Effector memory CD4-positive, alpha-beta T cell (primary cell): ENCODE measurements around the gene ABCD3.
"Not testable (repeated sequence)": the region's sequence is repeated elsewhere in the genome, so short reads cannot be mapped to it uniquely, and the experiment has no call there.

ENCODE experiments used
- DNase-seq, 3 donors: peaks; one replicate each; pipeline ENCODE4 v3.0.0-alpha.2; 2020
- H3K27ac ChIP-seq: 2 replicates; pipeline ENCODE4 v1.7.0; 2013; ENCODE audit warnings: mild to moderate bottlenecking, low read length, moderate library complexity; ENCODE audit not compliant: insufficient read depth, poor library complexity, severe bottlenecking
- H3K27me3 ChIP-seq: replicated peaks from 2 replicates; pipeline ENCODE4 v1.7.0; 2013; ENCODE audit warnings: mild to moderate bottlenecking, low read length; ENCODE audit not compliant: insufficient read depth, control insufficient read depth, poor library complexity, severe bottlenecking
- H3K36me3 ChIP-seq: 2 replicates; pipeline ENCODE4 v1.7.0; 2013; ENCODE audit warnings: mild to moderate bottlenecking, low read length, moderate library complexity; ENCODE audit not compliant: control insufficient read depth, insufficient read depth
- H3K4me1 ChIP-seq: 2 replicates; pipeline ENCODE4 v1.7.0; 2013; ENCODE audit warnings: low read length, mild to moderate bottlenecking; ENCODE audit not compliant: control insufficient read depth, insufficient read depth, poor library complexity, severe bottlenecking
- H3K4me3 ChIP-seq: 2 replicates; pipeline ENCODE4 v1.7.0; 2013; ENCODE audit warnings: low read length, low read depth, mild to moderate bottlenecking; ENCODE audit not compliant: insufficient read depth, poor library complexity, severe bottlenecking
- H3K9me3 ChIP-seq: 2 replicates; pipeline ENCODE4 v1.7.0; 2013; ENCODE audit warnings: mild to moderate bottlenecking, low read length, moderate library complexity; ENCODE audit not compliant: control insufficient read depth

The ABCD3 gene

DNA sequence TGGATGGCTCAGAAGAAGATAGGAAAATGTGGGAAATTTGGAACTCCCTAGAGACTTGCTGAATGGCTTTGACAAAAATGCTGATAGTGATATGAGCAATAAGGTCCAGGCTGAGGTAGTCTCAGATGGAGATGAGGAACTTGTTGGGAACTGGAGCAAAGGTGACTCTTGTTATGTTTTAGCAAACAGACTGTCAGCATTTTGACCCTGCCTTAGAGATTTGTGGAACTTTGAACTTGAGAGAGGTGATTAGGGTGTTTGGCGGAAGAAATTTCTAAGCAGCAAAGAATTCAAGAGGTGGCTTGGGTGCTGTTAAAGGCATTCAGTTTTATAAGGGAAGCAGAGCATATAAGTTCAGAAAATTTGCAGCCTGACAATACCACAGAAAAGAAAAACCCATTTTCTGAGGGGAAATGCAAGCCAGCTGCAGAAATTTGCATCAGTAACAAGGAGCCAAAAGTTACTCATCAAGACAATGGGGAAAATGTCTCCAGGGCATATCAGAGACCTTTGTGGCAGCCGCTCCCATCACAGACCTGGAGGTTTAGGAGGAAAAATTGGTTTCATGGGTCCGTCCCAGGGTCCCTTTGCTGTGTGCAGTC, 10.8 kb downstream of the ABCD3 start:
- not testable (repeated sequence) for H3K9me3 ChIP-seq, H3K4me3 ChIP-seq, H3K36me3 ChIP-seq

DNA sequence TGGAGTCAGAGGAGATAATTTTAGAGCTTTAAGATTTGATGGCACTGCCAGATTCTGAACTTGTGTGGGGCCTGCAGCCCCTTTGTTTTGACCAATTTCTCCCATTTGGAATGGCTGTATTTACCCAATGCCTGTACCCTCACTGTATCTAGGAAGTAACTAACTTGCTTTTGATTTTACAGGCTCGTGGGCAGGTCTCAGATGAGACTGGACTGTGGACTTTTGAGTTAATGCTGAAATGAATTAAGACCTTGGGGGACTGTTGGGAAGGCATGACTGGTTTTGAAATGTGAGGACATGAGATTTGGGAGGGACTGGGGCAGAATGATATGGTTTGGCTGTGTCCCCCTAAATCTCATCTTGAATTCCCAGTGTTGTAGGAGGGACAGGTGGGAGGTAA, 11.9 kb downstream of the ABCD3 start:
- H3K36me3 ChIP-seq, H3K27me3 ChIP-seq, H3K27ac ChIP-seq, H3K4me1 ChIP-seq, H3K4me3 ChIP-seq, H3K9me3 ChIP-seq, DNase-seq: not testable (repeated sequence)

More for the DNA sequence above, 10.8 kb downstream of the ABCD3 start:
- not testable (repeated sequence) for H3K27ac ChIP-seq, H3K4me1 ChIP-seq, H3K27me3 ChIP-seq, DNase-seq

DNA sequence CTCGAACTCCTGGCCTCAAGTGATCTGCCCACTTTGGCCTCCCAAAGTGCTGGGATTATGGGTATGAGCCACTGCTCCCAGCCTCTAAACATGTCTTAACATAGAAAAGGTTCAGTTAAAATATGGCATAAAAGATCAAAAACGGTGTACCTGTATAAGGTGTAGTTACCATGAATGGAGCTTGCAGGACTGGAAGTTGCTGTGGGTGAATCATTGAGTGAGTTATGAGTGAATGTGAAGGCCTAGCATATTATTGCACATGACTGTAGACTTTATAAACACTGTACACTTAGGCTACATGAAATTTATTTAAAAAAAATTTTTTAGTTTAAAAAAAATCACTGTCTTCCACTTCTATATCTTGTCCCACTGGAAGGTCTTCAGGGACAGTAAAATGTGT, 15.7 kb downstream of the ABCD3 start:
- Histone ChIP-seq H3K36me3 (no peaks in the 10 kb centered on the region), H3K4me3 (no peak overlapping the region), H3K27me3 (no peaks in the 10 kb centered on the region), H3K27ac (no peak overlapping the region), H3K9me3 (peaks cover 6% of the 10 kb centered on the region), H3K4me1 (no peaks in the 10 kb centered on the region)
- DNase-seq = no peak

DNA sequence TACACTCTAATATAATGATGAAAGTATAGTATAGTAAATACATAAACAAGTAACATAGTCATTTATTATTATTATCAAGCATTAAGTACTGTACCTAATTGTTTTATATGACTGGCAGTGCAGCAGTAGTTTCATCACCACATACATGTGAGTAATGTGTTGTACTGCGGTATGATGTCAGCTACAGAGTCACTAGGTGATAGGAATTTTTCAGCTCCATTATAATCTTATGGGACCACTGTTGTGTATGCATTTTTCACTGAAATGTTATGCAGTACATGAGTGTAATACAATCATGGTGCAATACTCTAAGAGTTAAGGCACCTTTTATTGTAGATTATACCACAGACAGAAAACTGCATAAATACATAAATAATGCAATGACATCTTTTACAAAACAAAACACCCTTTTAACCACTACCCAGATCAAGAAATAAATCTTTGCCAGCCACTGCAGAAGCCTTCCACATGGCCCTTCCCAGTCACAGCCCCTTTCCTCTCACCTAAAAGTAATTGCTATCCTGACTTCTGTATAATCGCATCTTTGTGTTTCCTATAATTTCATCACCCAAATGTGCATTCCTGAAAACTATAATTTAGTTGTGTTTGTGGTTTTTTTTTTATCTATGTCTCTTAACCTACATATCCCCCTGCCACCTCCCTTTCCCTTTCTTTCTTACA, 16.3 kb downstream of the ABCD3 start:
- Histone ChIP-seq H3K9me3 (peaks cover 6% of the 10 kb centered on the region), H3K4me3 (no peak overlapping the region), H3K36me3 (no peaks in the 10 kb centered on the region), H3K4me1 (no peaks in the 10 kb centered on the region), H3K27ac (no peak overlapping the region), H3K27me3 (no peaks in the 10 kb centered on the region)
- no peak for DNase-seq

DNA sequence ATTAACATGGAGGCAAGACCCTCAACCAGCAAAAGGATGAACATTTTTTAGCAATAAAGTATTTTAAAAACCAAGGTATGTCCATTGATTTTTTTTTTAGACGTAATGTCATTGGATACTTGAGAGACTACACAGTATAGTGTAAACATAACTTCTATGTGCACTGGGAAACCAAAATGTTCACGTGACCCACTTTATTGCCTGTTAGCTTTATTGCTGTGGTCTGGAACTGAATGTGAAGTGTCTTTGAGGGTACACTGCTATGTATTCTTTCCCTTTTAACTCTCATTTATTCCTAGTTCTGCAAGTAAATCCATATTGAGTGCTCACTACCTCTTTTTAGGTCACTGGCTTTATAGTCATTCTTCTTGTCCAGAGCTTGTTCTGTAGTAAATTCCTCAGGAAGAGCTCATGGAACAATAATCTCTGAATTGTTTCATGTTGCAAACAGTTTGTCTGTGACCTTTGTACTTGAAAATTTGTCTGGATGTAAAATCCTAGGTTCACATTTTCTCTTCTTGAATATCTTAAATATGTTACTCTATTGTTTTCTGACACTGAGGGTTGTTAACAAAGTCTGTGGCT, 20.6 kb downstream of the ABCD3 start:
- no peaks in the 10 kb centered on the region for H3K36me3 ChIP-seq
- H3K27ac ChIP-seq = no peak overlapping the region
- DNase-seq = no peak
- no peaks in the 10 kb centered on the region for H3K27me3 ChIP-seq
- no peaks in the 10 kb centered on the region for H3K4me1 ChIP-seq
- no peak overlapping the region for H3K4me3 ChIP-seq
- H3K9me3 ChIP-seq = peaks cover 6% of the 10 kb centered on the region

DNA sequence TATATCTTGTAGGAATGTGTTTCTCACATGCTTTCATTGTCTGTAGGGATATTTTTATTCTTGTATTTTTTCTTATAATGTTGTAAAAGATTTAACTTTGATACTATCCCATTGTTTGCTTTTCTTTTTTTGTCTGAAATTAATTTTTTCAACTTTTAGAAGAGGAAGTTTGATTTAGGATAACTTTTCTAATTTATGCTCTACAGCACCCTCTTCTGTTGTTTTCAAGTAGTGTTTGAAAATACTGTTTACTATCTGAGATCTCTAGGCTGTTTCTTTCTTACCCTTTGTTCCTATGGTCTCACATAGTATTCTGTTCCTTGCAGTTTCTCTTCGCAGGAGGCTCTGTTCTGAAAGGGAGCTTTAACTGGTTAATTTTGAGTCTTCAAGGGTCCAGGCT, 21.9 kb downstream of the ABCD3 start:
- DNase-seq = no peak
- Histone ChIP-seq H3K9me3 (peaks cover 7% of the 10 kb centered on the region), H3K4me1 (no peaks in the 10 kb centered on the region), H3K4me3 (no peak overlapping the region), H3K36me3 (no peaks in the 10 kb centered on the region), H3K27ac (no peak overlapping the region), H3K27me3 (no peaks in the 10 kb centered on the region)

DNA sequence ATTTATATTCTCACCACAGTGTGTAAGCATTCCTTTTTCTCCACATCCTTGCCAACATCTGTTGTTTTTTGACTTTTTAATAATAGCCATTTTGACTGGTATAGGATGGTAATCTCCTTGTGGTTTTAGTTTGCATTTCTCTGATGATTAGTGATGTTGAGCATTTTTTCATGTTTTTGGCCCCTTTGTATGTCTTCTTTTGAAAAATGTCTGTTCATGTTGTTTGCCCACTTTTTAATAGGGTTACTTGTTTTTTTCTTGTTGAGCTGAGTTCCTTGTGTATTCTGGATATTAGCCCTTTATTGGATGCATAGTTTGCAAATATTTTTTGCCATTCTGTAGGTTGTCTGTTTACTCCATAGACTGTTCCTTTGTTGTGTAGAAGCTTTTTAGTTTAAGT, 24.9 kb downstream of the ABCD3 start:
- not testable (repeated sequence) for H3K36me3 ChIP-seq

DNA sequence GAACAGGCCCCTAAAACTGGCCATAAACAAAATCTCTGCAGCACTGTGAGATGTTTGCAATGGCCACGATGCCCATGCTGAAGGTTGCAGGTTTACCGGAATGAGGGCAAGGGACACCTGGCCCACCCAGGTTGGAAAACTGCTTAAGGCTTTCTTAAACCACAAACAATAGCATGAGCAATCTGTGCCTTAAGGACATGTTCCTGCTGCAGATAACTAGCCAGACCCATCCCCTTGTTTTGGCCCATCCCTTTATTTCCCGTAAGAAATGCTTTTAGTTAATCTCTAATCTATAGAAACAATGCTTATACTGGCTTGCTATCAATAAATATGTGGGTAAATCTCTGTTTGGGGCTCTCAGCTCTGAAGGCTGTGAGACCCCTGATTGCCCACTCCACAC, 26.6 kb downstream of the ABCD3 start:
- peaks cover 12% of the 10 kb centered on the region for H3K9me3 ChIP-seq
- not testable (repeated sequence) for H3K4me1 ChIP-seq, H3K27me3 ChIP-seq, DNase-seq, H3K27ac ChIP-seq, H3K4me3 ChIP-seq, H3K36me3 ChIP-seq

More for the DNA sequence above, 24.9 kb downstream of the ABCD3 start:
- H3K4me1 ChIP-seq, H3K9me3 ChIP-seq, H3K27ac ChIP-seq, H3K4me3 ChIP-seq, DNase-seq, H3K27me3 ChIP-seq: not testable (repeated sequence)

DNA sequence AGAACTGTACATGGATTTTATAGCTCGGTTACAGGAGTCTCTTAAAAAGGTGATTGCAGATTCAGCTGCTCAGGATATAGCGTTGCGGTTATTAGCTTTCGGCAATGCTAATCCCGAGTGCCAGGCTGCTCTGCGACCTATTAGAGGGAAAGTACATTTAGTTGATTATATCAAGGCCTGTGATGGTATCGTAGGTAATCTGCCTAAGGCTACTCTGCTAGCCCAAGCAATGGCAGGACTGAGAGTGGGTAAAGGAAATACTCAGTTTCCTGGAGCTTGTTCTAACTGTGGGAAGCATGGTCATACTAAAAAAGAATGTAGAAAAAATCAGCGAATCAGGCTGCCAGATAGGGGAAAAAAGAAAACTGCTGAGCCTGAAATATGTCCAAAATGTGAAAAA, 27.5 kb downstream of the ABCD3 start:
- peaks cover 16% of the 10 kb centered on the region for H3K9me3 ChIP-seq
- not testable (repeated sequence) for H3K27ac ChIP-seq, H3K36me3 ChIP-seq, H3K27me3 ChIP-seq, DNase-seq, H3K4me3 ChIP-seq, H3K4me1 ChIP-seq

DNA sequence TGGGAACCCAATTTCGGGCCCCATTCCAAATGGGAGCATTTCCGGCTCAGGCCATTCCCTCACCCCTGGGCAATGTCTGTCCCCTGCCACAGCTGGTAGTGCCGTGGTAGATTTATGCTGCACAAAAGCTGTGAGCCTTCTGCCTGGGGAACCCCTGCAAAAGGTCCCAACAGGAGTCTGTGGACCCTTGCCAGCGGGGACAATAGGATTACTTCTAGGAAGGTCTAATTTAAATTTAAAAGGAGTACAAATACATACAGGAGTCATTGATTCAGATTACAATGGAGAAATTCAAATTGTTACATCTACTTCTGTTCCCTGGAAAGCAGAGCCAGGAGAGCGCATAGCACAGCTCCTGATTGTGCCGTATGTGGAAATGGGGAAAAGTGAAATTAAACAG, 28.0 kb downstream of the ABCD3 start:
- not testable (repeated sequence) for H3K4me3 ChIP-seq, H3K27me3 ChIP-seq, H3K4me1 ChIP-seq, H3K36me3 ChIP-seq, DNase-seq, H3K27ac ChIP-seq
- peaks cover 16% of the 10 kb centered on the region for H3K9me3 ChIP-seq
